HG03520 (cell line): ENCODE measurements around the gene TRPM3.
A peak's percentile ranks its signal among the peaks of the same experiment; 100 is the strongest.

Experiments used
- ATAC-seq: cut with Tn5 transposase; IDR thresholded peaks from one replicate; pipeline ENCODE4 v1.9.1; 2021; ENCODE audit warnings: mild to moderate bottlenecking, moderate library complexity; ENCODE audit not compliant: unreplicated experiment

TRPM3 gene

DNA sequence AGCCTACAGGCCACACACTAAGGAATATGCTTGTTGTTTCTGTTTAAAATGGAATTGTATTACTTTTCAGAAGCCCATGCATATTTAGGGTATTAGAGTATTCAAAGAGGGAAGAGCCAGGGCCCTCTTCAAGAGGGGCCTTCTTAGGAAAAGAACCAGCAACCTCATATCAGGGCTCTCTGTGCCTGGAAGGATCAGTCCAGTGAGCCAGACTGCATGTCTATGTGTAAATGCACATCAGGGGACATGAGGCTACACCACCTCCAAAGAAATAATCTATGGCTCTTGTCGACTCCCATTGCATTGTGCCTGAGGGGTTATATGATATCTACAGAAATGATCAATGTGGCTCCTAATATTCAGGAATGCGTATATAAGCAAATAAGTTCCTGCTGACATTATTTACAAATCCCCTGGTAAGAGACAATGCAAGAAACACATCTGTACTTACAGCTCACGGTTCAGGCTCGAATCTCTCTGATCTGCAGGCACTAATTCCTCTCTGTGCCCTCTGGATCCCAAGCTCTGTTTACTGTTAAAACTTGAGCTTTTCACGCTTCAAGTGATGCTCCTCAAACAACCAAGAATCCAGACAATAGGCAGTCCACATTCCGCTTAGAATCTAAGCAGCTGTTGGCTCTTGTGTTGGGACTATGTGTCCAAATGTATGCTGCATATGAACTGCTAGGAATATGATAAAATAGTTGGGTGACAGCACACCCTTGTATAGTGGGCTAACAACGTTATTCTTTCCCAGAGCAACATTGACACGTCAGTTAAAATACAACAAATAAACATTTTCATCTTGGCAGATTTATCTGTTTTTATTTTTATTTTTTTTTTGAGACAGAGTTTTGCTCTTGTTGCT, 556.7 kb downstream of the TRPM3 start:
- no peak for ATAC-seq

DNA sequence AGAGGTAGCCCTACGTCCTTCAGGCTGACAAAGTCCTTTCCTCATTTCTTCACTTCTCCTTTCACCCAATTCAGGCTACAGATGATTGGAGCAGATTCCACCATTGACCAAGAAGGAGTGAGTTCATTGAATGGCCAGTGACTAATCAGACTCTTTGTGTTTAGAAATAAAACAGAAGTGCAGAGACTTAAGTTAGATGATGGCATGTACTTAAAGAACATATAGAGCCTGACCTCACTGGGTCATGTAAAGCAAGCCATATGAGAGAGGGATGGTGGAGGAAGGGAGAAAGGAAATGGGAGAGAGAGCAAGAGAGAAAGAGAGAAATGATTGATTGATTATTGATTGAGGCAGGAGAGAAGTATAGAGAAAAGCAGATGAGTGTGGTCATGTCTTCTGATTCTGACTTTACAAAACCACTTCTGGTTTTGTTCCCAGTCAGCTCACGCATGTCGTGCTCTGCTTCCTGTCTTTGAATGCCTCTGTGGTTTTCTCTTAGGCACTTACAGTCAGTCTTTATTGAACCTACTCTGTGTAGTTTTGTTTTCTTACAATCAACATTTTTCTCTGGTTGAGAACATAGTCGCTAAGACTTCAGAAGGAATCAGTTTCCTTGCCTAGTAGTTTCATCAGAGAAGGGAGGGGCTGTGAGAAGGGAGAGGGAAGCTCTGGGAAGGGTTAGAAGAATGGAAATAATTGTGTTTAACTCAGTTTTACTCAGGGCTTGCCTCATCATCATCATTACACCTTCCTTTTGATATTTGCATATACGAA, 557.8 kb downstream of the TRPM3 start:
- peak; percentile 98 for ATAC-seq

DNA sequence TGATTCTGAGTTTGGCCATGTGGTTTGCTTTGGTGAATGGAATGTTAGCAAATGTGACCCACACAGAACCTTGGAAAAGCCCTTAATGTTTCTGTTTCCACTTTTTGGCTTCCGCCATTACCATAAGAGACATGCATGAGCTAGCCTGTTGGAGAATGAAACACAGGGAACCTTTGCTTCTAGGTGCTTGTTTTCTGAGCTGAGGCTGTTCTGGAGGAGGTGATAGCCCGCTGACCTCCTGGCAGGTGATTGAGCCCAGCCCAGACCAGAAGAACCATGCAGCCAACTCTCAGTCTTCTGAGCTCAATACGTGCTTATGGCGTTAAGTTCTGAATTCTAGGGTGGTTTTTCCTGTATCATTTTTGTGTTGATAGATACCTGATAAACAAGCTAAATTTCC, 558.4 kb downstream of the TRPM3 start:
- no peak for ATAC-seq

DNA sequence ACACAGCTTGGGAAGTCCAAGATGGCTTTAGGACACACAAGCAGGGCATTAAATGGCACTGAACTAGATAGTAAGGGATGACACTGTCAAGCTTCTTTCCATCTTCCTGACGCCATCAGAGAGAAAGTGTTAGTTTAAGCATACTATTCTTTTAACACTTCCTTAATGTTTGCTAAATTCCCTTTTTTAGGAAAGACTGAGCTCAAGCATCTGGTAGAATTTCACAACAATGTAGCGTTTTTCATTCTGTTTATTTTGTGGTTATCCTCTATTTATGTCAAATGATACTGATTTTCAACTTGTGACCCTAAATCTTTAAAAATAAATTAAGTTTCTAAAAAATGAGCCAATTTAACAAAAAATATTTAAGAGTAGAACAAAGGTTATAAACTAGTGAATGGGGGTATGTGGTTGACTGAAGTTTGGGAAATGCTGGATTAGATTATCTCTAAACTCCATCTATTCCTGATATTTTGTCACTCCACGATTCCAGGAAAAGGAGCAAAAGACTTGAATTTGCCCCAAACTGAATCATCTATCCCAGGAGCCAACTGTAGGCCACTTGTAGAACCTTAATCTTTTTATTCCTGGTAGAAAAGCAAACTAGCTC, 559.5 kb downstream of the TRPM3 start:
- no peak for ATAC-seq

DNA sequence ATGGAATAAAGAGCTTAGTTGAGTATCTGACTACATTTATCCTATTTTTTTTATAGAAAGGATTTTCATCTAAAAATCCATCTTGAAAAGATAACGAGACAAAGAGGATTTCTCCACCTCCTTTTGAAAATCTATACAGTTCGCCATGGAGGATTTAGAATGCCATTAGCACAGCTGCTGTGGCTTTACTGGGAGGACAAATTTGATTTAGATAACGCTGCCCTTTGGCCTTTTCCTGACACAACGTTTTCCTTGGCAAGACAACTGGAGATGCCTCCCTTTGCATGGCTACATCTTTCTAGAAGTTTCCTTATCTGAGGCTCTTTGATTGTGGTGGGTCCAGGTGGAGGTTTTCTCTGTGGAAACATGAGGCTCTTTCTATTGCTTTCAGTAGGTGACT, 560.3 kb downstream of the TRPM3 start:
- ATAC-seq = no peak

DNA sequence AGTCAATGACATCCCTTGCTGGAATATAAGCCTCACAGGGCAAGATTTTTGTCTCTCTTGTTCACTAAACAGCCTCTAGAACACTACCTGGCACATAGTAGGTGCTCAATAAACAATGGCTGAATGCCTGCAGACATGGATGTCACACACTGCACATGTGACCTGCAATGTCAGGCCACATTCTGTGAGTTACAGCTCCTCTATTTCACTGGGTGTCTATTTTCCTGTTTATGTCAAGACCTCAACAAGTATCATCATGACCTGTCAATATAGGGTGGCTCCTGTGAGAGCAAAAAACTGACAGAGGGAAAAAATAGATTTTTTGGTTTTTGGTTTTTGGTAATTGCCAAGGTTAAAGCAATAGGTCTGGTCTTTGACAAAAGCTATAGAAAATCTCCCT, 562.3 kb downstream of the TRPM3 start:
- ATAC-seq = no peak

DNA sequence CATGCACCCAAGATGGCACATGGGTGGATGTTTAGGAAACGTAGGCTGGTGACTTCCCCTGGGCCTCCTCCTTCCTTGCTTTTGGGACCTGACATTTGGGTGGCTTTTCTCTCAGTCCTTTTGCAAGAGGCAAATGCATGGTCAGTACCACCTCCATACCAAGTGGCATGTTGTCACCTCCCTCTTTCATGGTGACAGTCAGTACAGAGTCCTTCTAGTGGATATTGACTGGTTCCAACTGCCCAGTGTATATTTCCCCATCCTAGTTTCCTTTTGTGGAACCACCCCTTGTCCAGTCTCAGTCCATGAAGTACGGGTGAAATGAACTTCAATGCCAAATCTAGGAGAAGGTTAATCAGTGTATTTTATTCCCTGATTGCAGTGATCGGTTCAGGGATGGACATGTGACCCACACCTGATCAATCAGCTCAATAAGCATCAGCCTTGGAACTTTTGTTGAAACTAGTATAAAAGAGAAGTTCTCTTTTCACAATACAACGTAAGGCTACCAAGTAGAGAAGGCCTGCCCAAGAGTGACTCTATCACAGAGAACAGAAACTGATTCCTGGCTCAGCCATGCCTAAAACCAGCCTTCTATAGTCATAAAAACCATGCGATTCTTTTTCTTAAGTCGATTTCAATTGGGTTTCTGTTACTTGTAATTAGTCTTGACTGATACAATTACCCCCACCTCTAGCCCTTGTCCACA, 563.6 kb downstream of the TRPM3 start:
- peak; percentile 99 for ATAC-seq

DNA sequence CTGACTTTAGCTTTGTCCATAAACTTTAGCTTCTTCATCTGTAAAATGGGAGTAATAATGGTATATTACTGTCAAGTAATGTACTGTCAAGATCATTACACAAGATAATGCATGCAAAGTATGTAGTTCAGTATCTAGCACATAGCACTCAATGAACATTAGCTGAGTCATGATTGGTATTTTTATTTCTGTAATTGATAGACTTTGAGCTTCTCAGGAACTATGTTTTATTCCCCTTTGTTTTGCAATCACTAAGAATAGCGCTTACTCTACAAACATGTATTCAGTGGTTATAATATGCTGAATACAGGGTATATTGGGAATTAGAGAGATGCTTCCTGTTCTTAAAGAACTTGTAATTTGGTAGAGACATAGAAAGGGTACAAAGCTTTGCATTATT, 564.6 kb downstream of the TRPM3 start:
- no peak for ATAC-seq

DNA sequence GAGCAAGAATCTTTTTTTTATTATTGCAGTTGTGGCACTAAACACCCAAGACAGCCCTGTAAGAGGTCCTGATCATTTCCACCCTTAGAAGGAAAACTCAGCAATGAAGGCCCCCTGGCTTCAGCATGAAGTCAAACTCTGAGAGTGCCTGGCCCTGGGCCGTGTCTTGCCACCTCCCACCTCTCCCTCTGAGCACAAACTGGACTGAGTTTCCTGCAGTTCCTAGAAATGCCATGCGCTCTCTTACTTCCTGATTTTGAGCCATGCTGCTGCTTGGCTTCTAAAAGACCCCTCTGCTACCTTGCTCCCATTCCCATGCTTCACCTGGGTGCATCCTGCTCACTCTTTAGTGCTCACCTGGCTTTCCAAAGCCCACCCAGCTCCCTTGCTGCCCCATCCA, 566.5 kb downstream of the TRPM3 start:
- no peak for ATAC-seq

DNA sequence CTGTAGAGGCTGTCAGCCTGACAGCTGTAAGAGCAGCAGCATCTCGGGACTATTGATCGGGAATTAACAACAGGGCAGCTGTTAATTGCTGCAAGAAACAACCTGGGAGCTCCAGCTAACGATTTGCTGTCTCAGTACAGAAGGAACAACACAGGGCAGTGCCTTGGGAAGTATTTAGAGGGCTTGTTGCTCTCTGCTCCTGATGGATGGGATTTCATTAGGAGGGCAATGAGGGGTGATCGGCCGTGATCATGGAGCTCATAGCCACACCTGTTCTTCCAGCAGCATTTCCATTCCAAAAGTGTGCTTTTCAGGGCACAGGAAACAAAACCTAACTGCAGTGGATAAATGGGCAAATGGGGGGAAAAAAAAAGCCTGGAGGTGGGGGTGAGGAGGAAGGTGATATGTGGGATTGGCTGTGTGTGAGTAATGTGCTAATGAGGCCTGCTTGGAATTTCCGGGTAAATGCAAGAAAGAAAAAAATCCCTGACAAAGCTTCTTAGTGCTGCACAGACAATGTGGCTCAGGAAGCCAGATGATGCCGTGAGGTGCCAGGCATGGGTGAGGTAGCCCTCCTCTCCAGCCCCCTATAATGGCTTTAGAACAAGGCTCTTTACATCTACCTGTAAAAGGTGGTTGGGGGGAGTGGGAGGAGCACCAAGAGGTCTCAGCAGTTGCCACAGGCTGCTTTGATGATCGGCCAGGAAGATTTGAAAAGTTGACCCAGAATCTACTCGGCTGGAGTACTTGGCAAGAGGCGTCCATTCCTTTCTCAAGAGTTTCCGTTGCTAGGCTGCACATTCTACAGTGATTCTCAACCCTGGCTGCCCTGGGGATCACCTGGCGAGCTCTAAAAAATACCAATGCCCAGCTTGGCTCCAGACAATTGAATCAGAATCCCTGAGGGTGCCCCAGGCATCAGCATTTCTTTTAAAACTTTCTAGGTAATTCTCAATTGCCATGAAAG, 567.4 kb downstream of the TRPM3 start:
- no peak for ATAC-seq

DNA sequence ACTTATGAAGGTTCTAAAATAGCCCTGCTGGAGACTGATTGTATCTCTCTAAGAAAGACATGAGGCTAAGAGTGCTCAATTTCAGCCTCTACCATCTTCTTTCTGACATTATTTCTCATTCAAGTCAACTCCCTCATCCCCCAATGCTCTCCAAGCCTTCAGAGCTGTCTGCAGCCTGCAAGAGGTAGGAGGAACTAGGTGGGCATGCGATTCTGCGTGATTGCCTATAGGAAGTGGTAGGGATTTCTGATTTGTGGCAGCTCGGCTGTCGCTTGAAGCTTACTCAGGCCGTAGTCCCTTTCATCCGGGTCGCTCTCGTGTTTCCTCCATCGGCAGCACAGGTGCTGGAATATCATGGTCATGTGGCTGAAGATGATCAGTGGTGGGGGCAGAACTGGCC, 568.9 kb downstream of the TRPM3 start:
- ATAC-seq = no peak

DNA sequence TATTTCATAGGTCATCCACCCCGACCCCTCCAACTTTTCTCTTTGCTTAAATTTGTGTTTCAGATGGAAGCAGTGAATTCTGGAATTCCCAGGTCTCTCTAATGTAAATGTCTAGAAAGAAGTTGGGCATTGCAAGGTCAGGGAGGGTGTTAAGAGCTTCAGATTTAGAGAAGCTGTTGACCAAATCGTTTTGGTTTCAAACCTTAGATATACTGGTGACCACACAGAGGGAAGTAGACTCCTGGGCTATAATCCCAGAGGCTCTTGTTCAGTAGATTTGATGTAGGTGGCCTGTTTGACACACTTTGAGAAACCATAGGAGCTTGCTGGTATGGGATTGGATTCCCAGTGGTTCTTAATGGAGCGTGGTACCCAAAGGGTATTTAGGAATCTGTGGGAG, 569.6 kb downstream of the TRPM3 start:
- no peak for ATAC-seq

DNA sequence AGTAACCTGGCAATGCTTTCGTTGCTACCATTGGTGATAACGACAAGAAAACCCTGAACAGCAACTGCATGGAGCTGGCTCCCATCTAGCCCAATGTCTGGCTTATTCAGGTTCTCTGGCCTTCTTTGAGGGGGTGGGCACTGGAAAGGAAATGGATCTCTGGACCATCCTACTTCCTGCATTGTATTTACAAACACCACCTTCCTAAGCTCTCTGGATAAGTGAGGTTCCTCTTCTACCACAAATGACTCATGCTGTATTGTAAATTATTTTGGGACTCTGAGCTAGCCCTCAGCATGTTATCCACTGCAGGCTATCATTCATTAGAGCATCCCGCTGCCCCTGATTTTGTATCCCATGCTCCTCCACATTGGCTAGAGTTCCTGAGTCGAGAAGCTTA, 570.0 kb downstream of the TRPM3 start:
- ATAC-seq = no peak

DNA sequence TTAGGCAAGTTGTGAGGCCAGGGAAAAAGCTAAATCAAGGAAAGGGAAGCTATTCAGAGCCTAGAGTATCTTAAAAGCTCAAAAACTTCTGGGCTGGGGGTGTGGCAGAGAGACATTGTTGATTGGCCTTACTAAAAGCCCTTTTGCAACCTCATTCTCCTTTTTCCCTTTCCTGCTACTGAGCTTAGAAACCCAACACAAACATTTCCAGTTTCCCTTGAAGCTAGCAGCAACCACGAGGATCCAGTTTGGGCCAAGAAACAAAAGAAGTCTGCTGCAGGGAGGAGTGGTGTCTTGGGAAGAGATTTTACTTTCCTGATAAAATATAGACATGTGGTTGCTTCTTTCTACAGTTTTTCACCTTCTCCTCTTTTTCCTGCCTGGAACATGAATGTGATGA, 571.5 kb downstream of the TRPM3 start:
- ATAC-seq = no peak

DNA sequence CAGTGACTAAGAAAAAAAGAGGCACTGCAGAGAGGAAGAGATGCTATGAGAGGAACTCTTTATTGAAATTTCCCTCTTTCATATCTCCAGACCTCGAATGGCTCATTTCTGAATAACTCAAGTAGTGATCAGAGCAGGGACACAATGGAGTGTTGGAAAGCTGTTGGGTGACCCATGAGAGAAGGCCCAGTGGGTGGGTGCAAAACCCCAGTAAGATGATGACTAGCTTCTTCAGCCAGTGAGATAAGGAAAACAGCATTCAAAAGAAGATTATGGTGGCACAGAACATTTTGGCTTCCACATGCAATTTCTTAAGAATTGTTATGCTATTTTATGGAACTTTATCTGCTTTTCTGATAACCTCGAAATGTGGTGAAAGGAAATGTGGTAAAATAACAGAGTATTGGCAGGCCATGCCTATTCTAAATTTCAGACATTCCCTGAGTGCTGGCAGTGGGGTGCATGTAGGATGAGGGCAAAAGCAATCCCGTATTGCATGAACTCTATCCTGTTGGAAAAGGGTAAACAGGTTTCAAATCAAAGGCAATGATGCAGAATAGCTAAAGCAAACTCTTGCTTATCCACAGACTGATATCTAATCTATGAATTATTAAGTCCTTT, 579.0 kb downstream of the TRPM3 start:
- ATAC-seq = no peak

DNA sequence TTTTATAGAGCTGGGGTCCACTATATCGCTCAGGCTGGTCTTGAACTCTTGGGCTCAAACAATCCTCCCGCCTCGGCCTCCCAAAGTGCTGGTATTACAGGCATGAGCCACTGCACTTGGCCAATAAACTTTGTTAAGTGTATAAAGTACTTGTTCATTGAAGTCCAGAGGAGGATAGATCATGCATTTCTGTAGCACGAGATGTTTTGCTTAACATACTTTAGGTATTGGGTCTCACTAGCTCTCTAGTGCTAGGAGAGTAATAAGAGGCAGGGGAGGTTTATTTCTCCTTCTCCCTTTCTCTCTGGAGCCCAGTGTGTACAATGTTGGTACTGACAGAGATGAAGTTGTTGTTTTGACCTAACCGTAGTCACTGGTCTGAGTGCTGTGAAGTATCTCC, 581.4 kb downstream of the TRPM3 start:
- ATAC-seq = no peak

DNA sequence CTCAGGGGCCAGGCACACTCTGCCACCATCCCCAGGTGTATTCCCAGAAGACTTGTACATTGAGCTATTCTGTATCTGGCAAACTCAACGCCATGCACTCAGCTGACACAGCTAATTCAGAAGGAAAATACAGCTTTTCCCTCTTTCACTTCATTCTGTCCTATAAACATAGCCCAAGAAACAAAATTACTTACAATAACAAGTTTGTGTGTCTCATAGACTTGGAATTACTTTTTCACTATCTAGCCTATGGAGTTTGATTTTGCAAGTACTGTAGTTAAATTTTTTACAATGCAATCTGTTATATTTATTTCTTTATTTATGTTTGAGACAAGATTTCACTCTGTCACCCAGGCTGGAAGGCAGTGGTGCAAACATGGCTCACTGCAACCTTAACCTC, 581.9 kb downstream of the TRPM3 start:
- ATAC-seq = no peak

DNA sequence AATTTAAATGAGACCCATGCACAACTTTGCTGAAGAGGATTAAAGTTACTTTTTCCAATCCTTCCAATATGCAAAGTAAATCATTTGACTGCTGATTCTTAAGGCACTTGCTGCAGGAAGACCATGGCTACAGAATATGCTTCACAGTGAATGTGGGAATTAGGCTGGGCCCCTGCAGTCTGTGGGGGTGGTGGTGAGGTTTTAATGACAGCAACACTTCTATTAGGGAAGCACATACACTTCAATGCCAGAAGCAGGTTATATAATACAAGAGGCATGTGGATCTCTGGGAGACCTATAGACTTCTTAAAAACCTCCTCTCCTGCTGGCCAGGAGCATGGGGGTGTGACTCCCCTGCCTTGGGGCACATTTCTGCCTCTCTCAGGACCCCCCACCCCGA, 582.4 kb downstream of the TRPM3 start:
- ATAC-seq = no peak

DNA sequence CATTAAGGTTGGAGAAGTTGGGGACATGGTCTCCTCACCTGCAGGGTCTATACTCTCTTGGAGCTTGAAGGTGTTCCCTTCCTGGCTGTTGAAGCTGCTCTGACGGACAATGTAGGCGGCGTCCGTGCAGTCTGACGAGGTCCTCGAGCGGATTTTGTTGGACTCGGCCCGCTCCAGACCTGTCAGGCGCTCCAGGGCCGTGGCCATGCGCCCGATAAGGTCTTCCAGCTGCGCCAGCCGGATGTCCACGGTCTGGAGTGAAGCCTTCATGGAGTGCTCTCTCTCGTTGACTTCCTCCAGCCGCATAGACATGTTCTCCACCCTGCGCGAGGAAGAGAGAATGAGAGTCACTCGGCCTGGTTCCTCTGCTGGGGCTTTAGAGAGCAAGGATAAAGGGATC, 584.3 kb downstream of the TRPM3 start:
- ATAC-seq = no peak
